Right lobe of liver (tissue), 4 donors: ENCODE measurements around the gene TAOK1.
"Not testable (repeated sequence)": the region's sequence is repeated elsewhere in the genome, so short reads cannot be mapped to it uniquely, and the experiment has no call there.

Source experiments
- POLR2A ChIP-seq: fragments of 450-650 bp; IDR thresholded peaks from one replicate; pipeline ENCODE4 v1.6.1; 2017; ENCODE audit warnings: antibody characterized with exemption, mild to moderate bottlenecking
- TF ChIP-seq, protein P1 (sequence below), 4 donors: fragments of 200-600 bp in 3 of 4; fragments of 450-650 bp in 1 of 4; IDR thresholded peaks; one replicate each; pipeline versions ENCODE4 v1.5.1 to v1.8.0; 2016 to 2022; ENCODE audit warnings: antibody characterized with exemption in 4 of 4, mild to moderate bottlenecking in 2 of 4
- donor health status: DM: no; HTN: no; CAD: no.
- donor health status: DM: no; HTN: no; CAD: no.
- donor health status: DM: no; HTN: yes; CAD: no.

DNA sequence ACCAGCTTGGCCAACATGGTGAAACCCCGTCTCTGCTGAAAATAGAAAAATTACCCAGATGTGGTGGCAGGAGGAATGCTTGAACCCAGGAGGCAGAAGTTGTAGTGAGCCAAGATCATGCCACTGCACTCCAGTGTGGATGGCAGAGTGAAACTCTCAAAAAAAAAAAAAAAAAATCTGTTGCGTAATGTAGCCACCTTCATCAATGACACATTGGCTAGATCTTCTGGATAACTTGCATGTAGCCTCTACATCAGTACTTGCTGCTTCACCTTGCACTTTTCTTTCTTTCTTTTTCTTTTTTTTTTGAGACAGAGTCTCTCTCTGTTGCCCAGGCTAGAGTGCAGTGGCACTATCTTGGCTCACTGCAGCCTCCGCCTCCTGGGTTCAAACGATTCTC lies 83.3 kb downstream of the TAOK1 start:
- TF ChIP-seq, protein P1, sequence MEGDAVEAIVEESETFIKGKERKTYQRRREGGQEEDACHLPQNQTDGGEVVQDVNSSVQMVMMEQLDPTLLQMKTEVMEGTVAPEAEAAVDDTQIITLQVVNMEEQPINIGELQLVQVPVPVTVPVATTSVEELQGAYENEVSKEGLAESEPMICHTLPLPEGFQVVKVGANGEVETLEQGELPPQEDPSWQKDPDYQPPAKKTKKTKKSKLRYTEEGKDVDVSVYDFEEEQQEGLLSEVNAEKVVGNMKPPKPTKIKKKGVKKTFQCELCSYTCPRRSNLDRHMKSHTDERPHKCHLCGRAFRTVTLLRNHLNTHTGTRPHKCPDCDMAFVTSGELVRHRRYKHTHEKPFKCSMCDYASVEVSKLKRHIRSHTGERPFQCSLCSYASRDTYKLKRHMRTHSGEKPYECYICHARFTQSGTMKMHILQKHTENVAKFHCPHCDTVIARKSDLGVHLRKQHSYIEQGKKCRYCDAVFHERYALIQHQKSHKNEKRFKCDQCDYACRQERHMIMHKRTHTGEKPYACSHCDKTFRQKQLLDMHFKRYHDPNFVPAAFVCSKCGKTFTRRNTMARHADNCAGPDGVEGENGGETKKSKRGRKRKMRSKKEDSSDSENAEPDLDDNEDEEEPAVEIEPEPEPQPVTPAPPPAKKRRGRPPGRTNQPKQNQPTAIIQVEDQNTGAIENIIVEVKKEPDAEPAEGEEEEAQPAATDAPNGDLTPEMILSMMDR (IDR thresholded peaks at IDR 0.05): not testable (repeated sequence)
- not testable (repeated sequence) for TF ChIP-seq POLR2A
